Stimulated activated CD8-positive, alpha-beta memory T cell treated with anti-CD3 and anti-CD28 coated beads, Interleukin-15, amount 100 ng/mL, for 48 hours (primary cell): Measurements from ENCODE around the gene KLHDC8A.

Experiments
- DNase-seq, 2 donors: peaks; one replicate each; pipeline ENCODE4 v3.0.0-alpha.2; 2020; ENCODE audit warnings: low read depth in 2 of 2

KLHDC8A gene

GRCh38 chr1:205319081-205320018 is 37.4 kb downstream of the KLHDC8A start:
- DNase-seq, result no peak

- DNase-seq, result no peak
These were observed 38.3 kb downstream of the KLHDC8A start for GRCh38 chr1:205318231-205318991.

GRCh38 chr1:205317311-205317917 is 39.3 kb downstream of the KLHDC8A start:
- DNase-seq, result no peak

GRCh38 chr1:205316161-205316566 is 40.6 kb downstream of the KLHDC8A start:
- DNase-seq, result no peak

GRCh38 chr1:205315008-205315618 is 41.6 kb downstream of the KLHDC8A start:
- no peak for DNase-seq

- peak in 1 of 2 donors; percentile 30 for DNase-seq
These were observed 43.0 kb downstream of the KLHDC8A start for GRCh38 chr1:205313563-205314308.

GRCh38 chr1:205312866-205313562 is 43.7 kb downstream of the KLHDC8A start:
- no peak for DNase-seq

- DNase-seq, result no peak
These were observed 45.6 kb downstream of the KLHDC8A start for GRCh38 chr1:205310976-205311704.

GRCh38 chr1:205309741-205310140 is 47.0 kb downstream of the KLHDC8A start:
- DNase-seq, result no peak

- no peak for DNase-seq
These were observed 49.7 kb downstream of the KLHDC8A start for GRCh38 chr1:205306929-205307566.

GRCh38 chr1:205304695-205305070 is 52.0 kb downstream of the KLHDC8A start:
- no peak for DNase-seq

GRCh38 chr1:205304046-205304694 is 52.6 kb downstream of the KLHDC8A start:
- DNase-seq, result no peak

GRCh38 chr1:205303247-205303888 is 53.4 kb downstream of the KLHDC8A start:
- no peak for DNase-seq

GRCh38 chr1:205301842-205302588 is 54.7 kb downstream of the KLHDC8A start:
- no peak for DNase-seq

GRCh38 chr1:205301205-205301821 is 55.4 kb downstream of the KLHDC8A start:
- DNase-seq, result no peak

- no peak for DNase-seq
These were observed 56.6 kb downstream of the KLHDC8A start for GRCh38 chr1:205300149-205300548.
